Measurements from ENCODE around the gene HAP1.
"Not testable (repeated sequence)": the region's sequence is repeated elsewhere in the genome, so short reads cannot be mapped to it uniquely, and the experiment has no call there.

The HAP1 gene

DNA sequence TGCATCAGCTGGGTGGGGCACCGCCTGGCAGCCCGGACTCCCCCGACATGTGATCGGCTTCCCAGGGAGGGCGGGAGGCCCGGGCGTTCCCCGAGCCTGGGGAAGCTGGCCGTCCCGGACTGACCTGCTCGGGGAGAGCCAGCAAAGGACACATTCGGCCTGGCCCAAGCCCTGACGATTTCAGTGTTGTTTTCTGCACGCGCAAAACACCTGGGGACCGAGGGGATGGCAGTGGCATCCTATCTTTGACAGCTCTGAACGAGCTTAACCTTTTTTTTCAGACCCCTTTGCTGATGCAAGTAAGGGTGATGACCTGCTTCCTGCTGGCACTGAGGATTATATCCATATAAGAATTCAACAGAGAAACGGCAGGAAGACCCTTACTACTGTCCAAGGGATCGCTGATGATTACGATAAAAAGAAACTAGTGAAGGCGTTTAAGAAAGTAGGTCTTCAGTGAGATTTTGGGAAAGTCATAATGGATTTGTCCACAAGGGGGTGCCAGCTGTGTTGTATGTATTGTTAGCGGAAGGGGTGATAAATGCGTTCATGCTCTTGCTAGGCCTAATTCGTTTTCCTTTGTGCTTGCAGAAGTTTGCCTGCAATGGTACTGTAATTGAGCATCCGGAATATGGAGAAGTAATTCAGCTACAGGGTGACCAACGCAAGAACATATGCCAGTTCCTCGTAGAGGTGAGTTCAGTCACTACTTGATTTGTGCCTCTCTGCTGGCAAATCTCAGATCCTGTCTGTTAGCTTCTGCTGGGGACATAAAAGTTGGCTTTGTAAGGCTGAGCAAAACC is 44.7 kb downstream of the HAP1 start:
- DNase-seq (ENCODE audit: low read depth), result no peak

DNA sequence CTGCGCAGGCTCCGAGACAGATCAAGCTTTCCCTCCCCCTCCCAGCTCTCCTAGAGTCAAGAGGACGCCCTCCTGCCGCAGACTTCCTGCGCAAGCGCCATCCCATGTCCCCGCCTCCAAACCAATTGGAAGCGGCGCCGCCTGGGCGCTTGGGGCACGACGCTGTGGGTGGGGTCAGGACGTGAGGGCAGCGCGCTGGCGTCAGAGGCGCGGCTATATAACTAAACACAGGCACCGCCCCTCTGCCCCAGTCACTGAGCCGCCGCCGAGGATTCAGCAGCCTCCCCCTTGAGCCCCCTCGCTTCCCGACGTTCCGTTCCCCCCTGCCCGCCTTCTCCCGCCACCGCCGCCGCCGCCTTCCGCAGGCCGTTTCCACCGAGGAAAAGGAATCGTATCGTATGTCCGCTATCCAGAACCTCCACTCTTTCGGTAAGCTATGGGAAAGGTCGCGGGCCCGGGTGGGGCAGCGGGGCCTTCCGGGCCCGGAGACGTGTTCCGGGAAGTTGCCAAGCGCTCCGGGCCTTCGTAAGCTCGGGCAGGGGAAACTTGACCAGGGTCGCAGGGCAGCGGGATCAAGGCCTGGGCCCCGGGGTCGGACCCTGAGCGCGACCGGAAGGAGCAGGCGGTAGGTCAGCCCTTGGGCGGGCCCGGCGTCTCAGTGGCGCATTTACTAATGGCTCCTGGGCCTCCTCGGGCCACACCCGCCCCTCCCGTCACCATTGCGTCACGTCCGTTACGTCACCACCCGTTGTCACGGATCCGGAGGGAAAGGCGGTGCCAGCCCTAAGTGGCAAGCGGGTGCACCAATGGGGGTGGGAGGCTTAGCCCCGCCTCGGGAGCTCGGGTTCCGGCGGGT is 45.6 kb downstream of the HAP1 start, which contains the start of gene EIF1:
Gene EIF1 (plus strand): TSS at position 245 of the 856 bp plus-strand sequence. CDS start 154 bp downstream, at position 399.
- DNase-seq (ENCODE audit: low read depth), result peak; percentile 99

DNA sequence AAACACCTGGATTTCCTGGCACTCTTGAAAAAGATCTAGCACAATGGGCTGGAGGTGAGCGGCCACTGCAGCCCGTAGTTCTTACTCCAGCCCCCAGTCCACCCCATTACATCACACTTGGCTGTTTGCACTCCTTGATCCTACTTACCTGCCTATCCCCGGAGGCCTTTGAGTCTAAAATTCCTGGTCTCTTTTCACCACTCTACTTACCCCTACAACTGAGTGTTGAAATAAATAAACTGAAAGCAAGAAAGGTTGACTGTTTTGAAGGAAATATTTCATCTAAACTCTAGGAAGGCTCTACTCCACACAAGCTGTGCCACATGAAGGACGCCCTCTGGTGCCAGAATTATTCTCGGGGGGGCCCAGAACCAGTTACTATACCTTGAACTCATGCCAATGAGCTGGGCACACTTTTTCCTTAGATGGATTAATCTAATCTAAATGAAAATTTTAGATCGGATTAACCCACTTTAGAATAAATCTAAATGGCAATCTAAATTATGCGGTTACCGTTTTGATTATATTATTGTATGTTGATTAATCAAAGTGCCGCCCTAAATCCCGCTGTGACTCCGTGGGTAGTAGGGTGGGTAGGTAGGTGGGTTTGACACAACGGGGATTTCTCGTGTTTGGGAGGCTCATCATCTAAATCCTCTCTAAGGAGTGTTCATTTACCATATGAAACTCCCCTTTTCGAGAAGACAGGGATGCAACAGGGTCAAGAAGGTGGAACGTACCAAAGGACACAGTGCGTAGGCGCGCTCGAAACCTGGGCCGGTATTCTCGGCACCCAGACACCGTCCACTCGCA is 46.4 kb downstream of the HAP1 start:
- peak; percentile 53 for DNase-seq (ENCODE audit: low read depth)

DNA sequence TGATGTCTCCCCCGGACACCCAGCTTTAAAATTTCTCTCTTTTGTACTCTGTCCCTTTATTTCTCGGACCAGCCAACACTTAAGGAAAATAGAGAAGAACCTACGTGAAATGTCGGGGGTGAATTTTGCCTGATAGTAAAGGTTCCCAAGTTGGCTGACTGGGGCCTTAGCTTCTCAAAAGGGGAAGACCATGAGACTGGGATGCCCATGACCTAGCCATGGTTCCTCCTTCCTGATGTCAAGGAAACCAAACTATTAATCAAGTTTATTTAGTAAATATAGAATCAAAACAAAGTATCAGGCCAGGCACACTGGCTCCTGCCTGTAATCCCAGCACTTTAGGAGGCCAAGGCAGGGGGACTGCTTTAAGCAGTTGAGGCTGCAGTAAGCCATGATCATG is 48.2 kb downstream of the HAP1 start:
- no peak for DNase-seq (ENCODE audit: low read depth)

DNA sequence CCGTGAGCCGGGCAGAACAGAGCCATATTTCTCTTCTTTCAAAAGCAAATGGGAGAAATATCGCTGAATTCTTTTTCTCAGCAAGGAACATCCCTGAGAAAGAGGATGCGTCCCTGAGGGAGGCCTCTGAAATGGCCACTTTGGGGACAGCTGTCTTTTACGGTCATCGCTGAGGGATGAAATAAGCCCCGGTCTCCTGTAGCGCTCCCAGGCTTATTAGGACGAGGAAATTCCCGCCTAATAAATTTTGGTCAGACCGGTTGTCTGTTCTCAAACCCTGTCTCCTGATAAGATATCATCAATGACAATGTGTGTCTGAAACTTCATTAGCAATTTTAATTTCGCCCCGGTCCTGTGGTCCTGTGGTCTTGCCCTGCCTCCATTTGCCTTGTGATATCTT is 48.7 kb downstream of the HAP1 start:
- DNase-seq (ENCODE audit: low read depth), result not testable (repeated sequence)

DNA sequence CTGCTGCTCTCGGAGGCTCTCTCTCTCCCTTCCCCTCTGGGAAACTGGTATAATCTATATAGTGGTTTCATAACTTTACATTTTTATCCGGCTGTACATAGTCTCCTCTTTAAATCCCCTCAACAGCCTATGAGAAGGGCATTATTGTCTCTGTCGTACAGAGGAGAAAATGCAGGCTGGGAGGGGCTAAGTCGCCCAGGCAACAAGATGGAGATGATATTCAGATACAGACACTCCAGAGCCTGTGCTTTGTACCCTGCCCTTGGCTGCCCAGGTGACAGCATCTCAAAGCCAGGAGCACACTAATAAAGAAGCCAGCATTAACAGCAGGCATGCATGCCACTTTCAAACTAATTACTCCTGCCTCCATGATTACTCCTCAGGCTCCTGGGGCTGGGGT is 50.4 kb downstream of the HAP1 start:
- DNase-seq (ENCODE audit: low read depth), result no peak

DNA sequence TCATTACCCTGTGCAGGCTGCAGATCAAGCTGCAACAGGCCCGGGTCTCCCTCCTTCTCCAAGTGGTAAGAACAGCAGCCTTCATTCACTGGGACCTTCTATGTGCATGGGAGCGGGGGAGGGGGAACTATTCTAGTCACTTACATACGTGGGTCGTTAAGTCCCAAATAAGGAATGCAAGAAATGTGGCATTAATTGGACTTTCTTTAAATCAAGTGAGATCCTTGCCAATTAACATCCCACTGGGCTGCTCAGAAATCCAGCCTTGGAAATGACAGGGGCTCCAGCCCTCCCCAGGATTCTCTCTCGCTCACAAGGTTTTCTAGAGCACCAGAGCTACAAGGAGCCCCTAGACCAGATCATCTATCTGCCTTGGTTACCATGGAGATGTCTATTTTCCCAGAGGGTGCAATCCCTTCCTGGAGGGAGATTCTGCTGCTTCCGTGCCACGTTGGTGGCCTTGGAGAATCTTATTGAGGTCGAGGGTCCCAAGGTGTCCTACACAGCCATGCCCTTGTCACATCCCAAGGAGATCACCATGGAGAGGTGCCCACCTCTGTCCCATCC is 50.9 kb downstream of the HAP1 start:
- DNase-seq (ENCODE audit: low read depth), result no peak

DNA sequence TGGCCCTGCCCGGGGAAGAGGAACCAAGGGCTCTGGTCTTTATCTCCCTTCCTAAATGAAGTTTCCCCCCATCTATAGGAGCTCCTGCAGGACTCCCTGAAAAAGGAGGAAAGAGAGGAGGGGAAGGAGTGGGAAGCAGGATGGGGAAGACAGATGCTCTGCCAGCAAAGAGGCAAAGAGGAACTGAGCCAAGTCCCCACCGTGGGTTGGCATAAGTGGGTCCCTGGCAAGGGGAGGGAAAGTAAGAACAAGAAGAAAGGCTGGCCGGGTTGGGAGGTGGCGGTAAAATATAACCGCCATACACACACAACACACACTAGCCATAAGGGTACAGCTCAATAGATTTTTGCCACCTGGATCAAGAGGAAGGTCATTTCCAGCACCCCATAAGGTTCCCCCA is 51.8 kb downstream of the HAP1 start:
- DNase-seq (ENCODE audit: low read depth), result no peak

DNA sequence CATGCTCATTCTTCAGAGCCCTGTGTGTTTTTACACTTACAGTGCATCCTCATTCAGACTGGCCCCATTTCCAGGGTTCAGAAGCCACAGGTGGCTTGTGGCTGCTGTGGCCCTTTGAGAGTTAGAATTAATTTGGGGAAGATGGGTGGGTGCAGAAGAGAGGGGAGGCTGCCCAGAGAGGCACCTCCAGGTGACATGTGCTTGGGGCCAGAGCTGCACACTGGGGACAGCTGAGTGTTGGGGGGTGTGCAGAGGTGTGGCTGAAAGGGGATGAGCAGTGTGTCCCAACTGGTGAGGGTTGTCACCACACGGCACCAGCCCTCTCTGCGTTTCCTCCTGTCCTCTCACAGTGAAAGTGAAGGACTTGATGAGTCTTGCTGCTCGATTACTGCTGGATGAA is 52.7 kb downstream of the HAP1 start:
- DNase-seq (ENCODE audit: low read depth), result no peak

DNA sequence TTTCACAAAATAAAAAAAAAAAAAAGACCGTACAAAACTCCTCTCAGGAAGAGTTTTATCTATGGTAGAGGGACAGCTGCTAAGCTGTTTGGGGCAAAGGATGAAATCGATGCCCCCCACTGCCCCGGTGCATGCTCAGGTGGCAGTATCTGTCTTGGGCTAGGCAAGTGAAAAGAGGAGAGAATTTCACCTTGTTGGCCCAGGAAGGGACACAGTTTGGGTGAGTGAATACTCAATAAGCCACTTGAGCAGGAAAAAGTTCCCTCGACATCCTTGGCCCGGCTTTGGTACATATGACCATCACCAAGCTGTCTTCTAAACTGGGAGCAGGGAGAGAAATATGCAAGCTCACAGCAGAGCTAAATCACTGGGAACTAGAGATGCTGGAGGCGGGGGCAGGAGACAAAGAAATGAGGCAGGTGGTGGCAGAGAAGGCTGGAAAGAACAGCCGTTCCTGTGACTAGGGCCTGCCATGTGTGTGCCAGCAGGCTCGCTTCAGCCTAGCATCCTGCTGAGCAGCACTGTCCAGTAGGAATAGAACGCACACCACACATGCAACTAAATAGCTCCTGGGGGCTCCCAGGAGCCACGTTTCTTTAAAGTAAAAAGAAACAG is 53.9 kb downstream of the HAP1 start:
- no peak for DNase-seq (ENCODE audit: low read depth)

DNA sequence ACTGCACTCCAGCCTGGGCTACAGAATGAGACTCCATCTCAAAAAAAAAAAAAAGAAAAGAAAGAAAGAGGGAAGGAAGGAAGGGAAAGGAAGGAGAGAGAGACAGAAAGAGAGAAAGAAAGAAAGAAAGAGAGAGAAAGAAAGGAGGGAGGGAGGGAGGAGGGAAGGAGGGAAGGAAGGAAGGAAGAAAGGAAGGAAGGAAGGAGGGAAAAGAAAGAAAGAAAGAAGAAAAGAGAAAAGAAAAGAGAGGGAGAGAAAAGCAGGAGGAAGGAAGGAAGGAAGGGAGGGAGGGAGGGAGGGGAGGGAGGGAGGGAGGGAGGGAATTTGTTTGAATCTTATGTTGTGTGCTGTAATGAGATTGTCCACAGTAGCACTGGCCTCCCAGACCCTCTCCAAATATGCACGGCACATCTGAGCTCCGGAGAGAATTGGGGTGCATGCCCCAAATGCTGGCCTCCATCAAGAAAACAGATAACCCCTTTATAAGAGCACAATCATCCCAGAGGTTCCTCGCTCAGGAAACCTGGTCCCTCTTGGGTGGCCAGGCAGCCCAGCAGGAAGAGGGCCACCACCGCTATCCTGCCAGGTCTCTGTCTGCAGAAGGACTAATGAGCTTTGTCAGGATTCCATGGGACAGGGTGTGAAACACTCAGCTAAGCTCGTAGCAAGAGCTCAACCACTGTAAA is 54.6 kb downstream of the HAP1 start:
- DNase-seq (ENCODE audit: low read depth), result no peak

DNA sequence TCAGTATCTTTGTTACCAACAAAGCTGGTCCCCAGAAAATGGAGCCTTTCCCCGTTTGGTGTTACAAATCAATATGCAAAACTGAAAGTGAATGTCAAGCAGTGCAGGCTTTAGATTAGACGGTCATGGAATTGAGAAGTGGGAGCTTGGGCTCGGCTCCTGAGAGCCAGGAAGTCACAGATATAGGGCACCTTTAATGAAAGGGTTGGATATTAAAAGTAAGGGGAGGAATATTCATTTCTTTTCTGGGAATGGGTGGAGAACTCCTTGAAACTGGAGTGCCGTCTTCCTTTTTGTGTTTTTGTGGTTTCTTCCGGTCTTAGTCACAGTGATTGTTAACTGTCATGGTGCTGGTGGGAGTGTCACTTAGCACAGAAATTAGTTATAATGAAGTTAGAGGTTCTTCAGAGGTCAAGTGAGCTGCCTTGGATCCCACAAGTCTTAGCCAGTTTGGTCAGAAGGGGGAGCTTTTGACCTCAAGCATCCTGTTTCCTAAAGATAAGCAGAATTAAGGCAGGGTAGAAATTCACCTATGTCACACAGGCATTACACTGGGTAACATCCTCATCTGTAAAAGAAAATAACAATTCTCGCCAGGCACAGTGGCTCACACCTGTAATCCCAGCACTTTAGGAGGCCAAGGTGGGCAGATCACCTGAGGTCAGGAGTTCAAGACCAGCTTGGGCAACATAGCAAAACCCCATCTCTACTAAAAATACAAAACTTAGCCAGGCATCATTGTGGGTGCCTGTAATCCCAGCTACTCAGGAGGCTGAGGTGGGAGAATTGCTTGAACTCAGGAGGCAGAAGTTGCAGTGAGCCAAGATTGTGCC is 55.3 kb downstream of the HAP1 start:
- DNase-seq (ENCODE audit: low read depth), result peak; percentile 29

DNA sequence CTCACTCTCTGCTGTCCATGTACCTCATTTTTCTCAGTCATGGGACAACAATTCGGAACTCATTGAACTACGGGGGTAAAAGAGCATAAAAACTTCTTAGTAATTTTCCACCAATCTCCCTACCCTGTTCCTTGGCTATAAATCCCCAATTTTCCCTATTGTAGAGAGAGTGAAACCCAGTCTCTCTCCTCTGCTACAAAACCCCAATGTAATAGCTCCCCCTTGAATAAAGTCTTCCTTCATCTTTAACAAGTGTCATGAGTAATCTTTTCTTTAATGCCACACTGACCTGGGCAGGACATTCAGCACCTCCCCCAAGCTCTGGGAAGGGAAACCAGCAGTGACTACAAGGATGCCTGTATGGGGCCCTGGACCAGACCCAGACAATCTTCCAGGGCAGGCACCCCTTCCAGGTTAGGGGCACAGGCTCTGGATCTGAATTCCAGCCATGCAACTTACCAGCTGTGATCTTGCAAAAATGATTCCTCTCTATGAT is 56.0 kb downstream of the HAP1 start:
- no peak for DNase-seq (ENCODE audit: low read depth)

DNA sequence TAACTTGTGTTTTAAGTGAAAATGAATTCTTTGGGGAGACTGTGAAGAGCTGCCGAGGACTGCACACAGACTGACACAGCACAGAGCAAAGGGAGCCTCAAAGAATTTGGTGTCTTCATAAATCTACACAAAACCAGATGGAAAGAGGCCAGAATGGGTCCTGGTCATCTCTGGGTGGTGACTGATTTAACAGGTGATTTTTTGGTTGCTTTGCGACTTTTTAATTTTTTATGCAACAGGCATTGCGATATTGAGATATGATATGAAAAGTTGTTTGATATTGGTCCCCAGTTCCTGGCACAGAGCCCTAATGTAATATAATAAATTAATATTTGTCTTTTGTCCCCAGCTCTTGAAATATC is 58.4 kb downstream of the HAP1 start:
- DNase-seq (ENCODE audit: low read depth), result no peak

DNA sequence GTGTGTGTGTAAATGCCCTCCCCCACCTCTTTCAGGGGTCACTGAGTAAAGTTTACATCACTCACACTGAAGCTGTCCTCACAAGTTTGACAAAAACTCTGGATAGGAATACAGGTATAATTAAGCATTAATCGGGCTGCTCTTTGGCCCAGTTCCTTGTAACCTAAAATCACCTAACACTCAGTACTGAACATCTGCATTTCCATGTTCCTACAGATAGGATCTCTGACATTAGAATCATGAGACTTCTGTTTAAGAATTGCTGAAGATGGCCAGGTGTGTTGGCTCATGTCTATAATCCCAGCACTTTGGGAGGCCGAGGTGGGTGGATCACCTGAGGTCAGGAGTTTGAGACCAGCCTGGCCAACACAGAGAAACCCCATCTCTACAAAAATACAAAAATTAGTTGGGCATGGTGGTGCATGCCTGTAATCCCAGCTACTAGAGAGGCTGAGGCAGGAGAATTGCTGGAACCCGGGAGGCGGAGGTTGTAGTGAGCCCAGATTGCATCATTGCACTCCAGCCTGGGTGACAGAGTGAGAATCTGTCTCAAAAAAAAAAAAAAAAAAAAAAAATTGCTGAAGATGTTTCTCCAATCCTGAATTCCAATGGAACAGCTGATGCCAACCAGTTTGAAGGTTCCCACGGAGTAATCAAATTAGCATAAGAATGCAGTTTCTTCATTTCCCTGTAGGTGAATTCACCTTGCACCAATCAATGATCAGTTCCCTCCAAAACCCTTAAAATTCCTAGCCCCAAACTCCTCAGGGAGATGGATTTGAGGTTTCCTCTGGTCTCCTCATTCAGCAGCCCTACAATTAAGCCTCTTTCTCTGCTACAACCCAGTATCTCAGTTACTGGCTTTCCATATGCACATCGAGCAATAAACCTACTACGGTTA is 59.0 kb downstream of the HAP1 start:
- not testable (repeated sequence) for DNase-seq (ENCODE audit: low read depth)

Data from activated T-helper 1 cell treated with Interleukin-2 at 50 U/mL for 16 hours (primary cell).